Hematopoietic multipotent progenitor cell treated with erythropoietin and hydrocortisone succinate and interleukin-3 and kit ligand, for 17 days (in vitro differentiated cells): Measurements from ENCODE around the gene CALD1.

Experiments used
- DNase-seq: peaks from one replicate; pipeline ENCODE4 v3.0.0-alpha.2; 2015; ENCODE audit warnings: low spot score

The CALD1 gene, protein sequence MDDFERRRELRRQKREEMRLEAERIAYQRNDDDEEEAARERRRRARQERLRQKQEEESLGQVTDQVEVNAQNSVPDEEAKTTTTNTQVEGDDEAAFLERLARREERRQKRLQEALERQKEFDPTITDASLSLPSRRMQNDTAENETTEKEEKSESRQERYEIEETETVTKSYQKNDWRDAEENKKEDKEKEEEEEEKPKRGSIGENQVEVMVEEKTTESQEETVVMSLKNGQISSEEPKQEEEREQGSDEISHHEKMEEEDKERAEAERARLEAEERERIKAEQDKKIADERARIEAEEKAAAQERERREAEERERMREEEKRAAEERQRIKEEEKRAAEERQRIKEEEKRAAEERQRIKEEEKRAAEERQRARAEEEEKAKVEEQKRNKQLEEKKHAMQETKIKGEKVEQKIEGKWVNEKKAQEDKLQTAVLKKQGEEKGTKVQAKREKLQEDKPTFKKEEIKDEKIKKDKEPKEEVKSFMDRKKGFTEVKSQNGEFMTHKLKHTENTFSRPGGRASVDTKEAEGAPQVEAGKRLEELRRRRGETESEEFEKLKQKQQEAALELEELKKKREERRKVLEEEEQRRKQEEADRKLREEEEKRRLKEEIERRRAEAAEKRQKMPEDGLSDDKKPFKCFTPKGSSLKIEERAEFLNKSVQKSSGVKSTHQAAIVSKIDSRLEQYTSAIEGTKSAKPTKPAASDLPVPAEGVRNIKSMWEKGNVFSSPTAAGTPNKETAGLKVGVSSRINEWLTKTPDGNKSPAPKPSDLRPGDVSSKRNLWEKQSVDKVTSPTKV

DNA sequence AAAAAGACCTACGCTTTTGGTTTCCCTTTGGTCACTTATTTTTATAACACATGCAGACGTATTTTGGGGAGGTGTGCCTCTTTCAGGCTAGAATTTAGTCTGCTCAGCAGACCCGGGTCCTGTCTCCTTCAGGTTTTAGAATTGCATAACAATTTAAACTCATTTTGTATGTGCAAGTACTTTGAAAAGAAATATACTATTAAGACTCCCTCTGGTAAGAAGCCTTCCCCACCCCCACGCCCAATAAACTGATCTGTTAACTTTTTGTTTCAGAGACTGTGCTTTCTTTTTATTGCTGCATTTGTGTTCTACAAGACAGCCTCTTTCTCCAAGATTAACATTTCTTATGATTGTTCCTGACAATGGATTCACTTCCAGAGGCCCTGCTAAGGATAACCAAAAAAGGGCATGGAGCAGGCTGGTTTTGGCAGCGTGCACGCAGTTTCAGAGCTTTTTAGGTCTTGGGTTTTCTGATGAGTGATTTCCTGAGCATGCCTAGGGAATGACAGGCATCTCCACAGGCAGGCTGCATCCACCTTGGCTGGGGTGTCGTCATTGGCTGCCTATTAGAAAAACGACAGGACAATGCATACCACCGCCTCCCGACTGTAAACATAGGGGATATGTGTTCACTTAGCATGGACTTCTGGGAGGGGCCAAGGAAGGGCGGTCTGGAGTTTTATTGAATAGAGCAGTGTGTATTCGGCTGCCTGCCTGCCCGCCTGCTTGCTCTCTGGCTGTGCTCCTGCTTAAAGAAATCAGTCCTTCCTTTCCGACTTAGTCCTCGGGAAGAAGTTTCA is at the start of gene CALD1:
Gene CALD1, plus strand, starts transcription at position 694 of the 800 bp plus-strand sequence. CDS start 88,100 bp downstream, outside the sequence.
- DNase-seq, result no peak

DNA sequence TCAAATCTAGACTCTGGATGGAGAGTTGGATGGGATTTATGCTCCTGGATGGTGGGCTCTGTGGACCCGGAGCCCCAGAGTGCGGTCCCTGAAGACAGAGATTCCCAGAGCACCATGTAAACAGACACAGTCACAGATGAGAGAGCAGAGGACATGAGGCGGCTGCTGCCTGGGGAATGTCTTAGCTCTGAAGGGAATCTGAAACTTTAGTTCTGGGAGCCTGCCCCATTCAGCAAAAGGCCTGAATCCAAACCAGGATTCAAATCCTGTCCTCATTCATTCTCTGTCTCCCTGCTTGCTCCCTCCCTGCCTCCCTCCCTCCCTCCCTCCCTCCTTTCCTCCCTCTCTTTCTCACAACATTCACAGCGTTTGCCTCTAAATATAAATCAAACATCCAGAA is 49.5 kb upstream of the CALD1 start:
- DNase-seq, result no peak

DNA sequence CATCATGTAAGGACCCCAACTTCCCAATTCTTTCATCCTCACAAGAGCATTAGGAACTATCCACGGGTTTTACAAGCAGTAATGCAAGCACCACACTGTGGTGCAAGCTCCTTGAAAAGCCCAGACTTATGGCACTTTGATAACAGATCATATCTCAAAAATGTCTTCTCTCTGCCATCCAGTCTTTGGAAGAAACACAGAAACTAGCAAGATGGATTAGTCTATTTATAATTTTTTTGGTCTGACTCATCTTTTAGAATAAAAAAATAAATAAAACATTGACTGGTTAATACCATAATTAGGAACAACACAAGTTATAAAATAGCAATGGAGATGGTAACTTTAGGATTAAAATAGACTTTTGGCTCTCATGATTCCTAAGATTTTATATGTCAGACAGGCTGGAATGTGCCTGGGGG is 49.0 kb upstream of the CALD1 start:
- no peak for DNase-seq

DNA sequence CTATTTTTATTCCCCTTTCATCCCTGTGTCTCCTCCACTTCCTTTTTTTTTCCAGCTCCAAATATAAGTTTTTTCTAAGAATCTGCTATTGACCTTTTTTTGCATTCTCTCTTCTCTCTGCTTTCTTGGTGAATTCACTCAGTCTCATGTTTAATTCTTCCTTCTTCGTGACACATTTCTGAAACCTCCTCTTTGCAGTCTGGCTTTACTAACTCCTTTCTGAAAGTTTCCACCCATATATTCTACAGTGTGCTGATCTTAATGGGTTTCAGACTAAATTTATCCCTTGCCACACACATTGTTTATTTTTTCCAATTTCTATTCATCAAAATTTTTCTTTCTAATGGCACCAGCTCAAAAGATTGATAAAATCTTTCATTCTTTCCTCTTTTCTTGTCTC is 47.8 kb upstream of the CALD1 start:
- no peak for DNase-seq

DNA sequence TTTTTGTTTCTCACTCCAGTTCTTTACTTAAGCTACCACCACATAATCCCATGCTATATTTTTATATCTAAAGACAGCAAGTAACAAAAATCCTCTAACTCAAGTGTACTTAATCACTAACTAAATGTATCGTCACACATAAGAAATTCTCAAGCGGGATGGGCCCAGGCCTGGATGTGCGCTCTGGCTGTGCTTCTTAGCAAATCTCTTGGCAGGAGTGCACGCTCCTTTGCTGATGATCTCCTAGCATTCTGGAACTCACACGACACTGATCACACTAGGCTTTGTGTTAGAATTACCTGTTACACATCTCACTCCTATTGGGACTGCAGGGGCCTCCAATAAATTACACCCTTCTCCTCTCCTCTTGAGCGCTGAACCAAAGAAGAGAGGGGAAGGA is 46.7 kb upstream of the CALD1 start:
- no peak for DNase-seq

DNA sequence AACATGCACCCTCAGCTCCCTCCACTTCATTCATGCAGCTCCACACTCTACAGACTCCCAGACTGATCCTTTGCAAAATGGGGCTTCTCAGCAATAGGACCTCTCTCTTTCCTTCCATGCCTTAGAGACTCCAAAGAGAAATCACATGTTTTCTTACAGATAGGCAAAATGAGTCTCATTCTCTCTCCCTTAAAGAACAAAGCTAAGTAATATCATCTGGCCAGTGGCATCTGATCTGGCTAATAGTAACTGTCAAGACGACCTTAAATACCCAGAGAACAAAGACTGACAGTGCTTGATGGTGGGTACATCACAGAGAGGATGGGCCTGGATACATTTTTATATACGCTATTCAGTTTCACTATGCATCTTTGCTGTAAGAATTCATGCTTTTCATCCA is 43.1 kb upstream of the CALD1 start:
- no peak for DNase-seq

DNA sequence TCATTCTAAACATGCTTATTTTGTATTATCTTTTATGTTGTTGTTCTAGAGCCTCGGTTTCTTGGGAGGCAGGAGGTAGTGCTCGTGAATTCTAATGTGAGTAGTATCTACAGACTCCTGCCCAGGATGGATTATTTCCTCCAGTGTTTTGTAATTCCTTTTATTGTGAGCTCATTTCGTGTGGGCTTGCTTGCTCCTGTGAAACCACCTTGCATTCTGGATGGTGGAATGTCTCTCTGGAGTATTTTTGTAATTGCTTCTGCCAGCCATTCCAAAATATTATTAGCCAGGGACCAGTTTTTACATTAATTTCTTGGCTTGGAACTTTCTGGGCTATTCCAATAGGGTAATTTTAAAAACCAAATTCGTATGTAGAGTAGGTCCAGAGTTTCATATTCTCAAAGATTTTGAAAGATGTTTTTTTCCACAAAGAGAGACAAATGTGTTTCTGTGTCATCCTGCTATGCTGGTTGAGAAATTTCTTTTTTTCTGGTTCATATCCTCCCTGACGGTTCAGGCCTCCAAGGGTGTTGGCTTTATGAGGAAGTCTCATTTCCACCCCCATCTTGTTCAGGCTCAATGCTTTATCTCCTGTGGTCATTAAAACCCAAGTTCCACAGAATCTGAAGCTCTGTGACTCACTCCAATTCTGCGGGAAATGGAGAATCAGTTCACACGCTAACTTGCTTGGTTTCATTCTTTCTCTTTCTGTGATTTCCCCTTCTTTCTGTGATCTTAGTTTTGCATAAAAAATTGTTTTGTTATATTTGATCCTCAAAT is 41.7 kb upstream of the CALD1 start:
- no peak for DNase-seq

DNA sequence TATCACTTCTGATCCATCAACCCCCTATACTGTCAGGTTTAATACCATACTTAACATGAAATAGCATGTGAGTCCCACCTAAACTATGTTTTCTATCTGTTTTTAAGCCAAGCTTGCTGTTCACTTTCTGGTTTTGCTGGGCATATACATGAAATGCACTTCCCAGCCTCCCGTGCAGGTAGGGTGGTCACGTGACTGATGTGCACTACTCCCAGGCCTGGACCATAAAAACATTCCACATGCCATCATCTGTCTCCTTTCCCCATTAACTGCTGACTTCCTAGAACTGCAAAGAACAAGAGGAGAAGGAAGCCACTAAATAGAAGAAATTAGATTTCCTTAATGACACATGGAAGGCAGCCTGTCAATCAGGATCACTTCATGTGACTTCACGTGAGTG is 40.1 kb upstream of the CALD1 start:
- no peak for DNase-seq

DNA sequence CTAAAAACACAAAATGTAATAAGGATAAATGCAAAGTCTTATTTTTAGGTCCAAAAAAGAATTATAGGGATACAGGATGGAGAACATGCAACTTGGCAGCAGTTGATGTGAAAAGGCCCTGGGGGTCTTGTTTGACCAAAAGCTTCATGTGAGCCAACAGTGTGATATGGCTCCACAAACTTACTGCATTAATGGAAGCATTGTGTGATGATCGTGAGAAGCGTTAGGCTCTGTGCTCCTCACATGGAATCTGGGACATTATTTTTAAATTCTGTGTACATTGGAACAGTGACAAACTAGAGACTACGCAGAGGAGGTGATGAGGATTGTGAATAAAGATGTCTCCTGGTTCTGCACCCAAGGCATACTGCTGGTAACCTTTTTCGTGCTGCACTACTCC is 39.1 kb upstream of the CALD1 start:
- no peak for DNase-seq

DNA sequence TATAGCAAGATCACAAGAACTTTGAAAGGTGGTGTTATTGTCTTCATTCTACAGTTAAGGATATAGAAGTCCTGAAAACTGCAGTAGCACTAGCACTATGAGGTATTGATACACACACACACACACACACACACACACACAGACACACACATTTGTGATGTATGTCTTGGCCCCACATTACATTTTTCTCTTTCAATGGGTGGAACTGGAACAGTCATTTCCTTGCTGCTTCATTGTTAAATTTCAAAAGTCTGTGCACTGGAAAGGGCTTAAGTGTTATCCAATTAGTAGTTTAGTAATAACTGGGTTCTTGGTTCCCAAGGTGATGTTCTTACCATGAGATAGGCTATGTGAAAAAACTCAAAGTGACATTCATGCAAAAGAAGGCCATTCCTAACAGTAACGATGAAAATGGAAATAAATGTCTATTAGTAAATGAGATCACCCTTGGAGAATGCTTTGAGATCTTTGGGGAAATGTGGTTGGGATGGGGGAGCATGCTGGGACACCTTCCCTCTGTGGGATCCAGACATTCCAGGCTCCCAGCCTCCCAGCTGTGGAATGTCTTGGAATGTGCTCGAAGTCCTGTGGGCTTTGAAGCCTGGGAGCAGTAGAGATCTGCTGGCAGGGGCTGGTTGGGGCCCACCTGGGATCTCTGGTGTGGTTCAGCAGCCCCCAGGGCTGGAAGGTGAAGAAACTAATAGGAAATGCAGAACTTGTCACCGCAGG is 37.4 kb upstream of the CALD1 start:
- DNase-seq, result no peak

DNA sequence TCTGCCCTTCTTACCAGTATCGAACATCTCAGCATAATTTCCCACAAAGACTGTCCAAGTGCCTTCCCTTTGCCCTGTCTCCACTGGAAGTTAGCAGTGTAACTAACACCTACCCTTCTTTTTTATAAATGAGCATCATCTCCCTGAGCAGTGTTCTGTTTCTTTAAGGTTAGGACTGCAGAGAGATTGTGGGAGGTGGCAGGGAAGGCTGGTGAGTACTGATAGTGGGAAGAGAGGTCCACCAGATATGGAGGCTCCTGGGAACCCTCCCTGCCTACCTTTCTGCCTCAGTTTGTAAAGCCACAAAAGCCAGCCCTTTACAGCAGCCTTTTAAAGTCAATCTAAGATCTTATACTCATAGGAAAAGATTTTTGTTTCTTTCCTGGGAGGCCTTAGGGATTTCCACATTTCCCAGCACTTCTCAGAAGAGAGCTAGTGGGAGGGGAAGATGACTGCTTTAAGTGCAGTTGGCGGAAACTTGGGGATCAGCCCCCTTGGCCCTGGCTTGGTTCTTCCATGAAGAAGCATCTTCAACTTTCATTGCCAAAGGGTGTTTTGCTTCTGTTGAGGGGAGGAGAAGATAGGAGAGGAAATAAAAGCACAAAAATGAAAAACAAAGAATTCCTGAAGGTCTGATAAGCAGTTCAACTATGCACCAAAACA is 36.6 kb upstream of the CALD1 start:
- no peak for DNase-seq

DNA sequence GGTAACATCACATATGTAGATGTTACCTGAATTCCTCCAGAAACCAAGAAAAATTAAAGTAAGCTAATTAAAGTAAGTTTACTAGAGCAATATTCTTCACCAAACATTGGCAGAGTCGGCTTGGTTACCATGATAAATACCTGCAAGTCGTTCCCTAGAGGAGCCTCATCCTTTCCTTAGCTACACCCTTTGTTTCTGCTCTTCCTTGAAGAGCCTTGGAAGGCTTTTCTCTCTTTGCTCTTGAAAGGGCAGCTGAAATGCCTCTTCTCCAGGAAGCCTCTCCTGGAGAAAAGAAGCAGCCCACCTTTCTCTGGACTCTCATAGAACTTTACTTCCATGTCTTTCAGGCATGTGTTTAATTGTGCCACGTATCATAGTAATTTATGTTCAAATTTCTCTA is 34.9 kb upstream of the CALD1 start:
- DNase-seq, result no peak

DNA sequence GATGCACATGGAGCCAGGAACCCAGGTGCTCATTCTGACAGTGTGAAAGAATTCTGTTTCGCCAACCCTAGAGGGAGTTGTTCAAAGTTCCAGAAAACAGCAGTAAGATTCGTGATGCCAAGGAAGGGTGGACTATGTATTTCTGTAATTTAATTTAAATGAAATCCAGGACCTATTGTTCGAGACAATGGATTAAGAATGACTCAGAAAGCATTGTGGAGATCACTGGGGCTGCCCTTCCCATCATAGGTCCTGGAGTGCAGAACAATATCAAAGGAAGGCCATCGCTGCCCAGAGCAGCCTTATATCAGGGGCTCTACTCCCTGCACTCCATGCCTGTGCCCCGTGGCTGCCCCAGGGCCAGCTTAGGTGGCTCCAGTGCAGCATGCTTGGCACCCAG is 32.1 kb upstream of the CALD1 start:
- no peak for DNase-seq

DNA sequence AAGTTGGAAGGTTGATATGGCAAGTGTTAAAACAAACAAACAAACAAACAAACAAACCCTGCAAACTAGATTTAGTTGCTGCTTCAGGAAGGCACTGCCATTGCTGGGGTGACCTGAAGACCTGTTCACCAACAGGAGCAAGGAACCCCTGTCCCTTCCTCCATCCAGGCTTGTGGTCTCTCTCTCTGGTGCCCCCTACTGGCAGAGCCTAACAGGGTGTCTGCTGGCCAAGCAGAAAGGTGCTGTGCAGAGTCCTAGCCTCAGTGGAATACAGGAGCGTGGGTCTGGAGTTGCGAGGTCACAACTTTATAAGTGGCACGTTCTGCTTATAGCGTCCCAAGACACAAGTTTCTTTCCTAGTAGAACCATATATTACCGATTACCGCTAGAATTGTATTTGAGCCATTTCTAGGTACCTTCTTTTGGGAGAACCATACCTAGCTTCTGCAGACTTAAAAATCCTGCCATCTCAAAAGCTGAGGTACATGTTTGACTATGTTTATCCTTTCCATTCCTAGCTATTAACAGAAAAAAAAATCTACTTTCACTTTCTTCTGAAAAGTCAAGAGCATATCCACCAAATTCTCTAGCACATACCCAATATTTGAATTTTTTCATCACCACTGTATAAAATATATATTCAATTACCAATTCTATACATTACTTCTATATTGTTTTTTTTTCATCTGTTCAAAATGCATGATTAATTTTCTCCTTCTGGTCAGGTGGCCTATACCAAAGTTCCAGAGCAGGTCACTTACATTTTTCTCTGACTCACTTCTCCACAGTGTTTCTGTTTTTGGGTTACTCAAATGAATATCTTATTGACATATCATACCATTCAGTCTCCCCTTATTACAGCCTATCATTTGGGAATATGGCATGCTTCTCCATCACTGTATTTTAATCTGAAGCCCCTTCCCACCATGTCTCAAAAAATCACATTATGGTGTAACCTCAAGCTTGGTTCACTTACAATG is 29.1 kb upstream of the CALD1 start:
- DNase-seq, result peak; percentile 78

DNA sequence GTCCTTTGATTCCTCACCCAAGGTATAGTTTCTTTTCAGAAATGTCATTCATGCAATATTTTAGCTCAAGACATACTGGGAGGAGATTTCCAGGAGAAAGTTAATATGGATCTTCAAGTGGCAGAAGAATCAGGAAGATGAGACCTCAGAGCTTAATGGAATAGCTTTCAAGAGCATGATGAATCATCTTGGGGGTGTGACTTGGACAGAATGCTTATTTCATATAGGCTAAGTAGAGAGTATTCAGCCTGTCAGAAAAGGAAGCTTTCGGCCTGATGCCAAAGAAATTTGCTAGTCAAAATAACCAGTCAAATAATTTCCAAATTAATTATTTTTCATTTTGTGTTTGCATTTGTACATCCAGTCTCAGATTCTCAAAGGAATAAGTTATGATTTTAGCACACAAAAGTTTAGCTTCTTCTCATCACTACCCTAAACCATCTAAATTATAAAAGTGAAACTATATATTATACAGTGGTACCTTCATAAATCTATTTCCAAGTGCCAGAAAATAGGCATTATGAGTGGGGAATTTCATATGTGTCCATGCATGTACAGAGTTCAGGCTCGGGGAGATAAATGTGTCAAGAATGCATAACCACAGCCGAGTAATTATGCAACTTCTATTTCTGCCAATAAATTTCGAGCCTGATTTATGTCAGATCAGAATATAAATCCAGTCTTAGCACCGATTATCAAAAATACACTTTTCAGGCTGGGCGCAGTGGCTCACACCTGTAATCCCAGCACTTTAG is 27.3 kb upstream of the CALD1 start:
- DNase-seq, result no peak

DNA sequence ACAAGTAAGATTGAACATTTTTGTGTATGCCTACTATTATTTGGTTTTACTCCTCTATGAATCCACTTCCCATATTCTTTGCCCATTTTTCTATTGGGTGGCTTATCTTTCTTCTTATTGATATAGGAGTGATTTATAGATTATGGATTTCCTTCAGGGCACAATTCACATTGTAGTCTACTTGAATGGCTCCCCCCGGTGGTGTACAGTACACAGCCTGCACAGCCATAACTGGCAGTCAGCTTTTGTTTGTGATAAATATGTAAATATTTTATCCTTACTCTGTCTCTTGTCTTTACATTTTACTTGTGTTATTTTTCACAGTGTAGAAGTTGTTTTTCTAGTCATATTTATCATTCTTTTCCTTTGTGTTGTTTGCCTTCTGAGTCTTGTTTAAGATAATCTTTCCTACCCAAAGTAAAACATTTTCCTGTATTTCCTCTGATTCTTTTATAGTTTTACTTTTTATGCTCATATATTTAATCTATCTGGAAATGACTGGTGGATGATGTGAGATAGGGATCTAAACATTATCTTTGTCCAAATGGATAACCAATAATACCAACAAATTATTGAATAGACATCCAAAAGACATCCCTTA is 23.9 kb upstream of the CALD1 start:
- DNase-seq, result no peak

DNA sequence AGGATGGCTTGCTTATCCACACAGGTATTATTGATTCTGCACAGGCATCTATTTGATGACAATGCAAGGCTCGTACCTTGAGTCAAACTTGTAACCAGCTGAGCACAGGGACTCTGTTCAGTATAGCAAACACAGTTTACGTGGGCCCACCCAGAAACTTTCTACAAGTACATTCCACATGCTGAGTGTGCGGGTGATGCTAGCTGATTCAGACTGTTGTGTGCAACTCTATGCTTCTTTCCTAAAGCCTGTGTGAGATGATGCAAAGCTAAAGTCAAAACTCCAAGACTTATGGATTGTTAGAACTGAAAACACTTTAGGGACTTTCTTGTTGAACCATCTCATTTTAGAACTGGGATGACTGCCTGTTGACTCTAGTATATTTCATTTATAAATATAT is 21.5 kb upstream of the CALD1 start:
- DNase-seq, result no peak

DNA sequence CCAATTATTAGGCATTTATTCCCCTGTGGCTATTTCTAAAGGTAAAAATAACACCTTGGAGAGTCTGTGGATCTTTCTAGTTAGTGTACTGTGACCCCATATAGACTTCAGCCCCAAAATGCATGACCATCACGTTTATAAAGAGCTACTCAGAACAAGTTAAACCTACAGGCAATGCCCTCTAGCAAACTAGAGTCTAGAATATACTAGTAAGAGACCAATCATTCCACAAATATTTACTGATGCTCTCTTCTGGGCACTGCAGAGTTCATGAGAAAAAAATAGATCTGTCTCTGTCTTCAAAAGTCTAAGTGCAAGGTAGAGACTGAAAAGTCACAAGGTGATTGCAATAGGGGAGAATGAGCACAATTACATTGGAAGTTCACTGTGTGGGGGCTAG is 20.5 kb upstream of the CALD1 start:
- no peak for DNase-seq
